ENCODE measurements around the gene TERB1.

- TF ChIP-seq, protein P1, sequence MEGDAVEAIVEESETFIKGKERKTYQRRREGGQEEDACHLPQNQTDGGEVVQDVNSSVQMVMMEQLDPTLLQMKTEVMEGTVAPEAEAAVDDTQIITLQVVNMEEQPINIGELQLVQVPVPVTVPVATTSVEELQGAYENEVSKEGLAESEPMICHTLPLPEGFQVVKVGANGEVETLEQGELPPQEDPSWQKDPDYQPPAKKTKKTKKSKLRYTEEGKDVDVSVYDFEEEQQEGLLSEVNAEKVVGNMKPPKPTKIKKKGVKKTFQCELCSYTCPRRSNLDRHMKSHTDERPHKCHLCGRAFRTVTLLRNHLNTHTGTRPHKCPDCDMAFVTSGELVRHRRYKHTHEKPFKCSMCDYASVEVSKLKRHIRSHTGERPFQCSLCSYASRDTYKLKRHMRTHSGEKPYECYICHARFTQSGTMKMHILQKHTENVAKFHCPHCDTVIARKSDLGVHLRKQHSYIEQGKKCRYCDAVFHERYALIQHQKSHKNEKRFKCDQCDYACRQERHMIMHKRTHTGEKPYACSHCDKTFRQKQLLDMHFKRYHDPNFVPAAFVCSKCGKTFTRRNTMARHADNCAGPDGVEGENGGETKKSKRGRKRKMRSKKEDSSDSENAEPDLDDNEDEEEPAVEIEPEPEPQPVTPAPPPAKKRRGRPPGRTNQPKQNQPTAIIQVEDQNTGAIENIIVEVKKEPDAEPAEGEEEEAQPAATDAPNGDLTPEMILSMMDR (tag by site-specific recombination; IDR thresholded peaks at IDR 0.05) = no peak
- TF ChIP-seq REST (tag by site-specific recombination; IDR thresholded peaks at IDR 0.05) = no peak
- TF ChIP-seq ZNF600 (tag by site-specific recombination; IDR thresholded peaks at IDR 0.05) = no peak
- TF ChIP-seq, protein P2, sequence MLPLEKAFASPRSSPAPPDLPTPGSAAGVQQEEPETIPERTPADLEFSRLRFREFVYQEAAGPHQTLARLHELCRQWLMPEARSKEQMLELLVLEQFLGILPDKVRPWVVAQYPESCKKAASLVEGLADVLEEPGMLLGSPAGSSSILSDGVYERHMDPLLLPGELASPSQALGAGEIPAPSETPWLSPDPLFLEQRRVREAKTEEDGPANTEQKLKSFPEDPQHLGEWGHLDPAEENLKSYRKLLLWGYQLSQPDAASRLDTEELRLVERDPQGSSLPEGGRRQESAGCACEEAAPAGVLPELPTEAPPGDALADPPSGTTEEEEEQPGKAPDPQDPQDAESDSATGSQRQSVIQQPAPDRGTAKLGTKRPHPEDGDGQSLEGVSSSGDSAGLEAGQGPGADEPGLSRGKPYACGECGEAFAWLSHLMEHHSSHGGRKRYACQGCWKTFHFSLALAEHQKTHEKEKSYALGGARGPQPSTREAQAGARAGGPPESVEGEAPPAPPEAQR (tag by site-specific recombination; IDR thresholded peaks at IDR 0.05) = no peak
- no peak for TF ChIP-seq ZNF350 (tag by site-specific recombination; IDR thresholded peaks at IDR 0.05)
- TF ChIP-seq ZNF426 (tag by site-specific recombination; IDR thresholded peaks at IDR 0.05) = no peak
- no peak for TF ChIP-seq ZNF558 (tag by site-specific recombination; IDR thresholded peaks at IDR 0.05)
- no peak for TF ChIP-seq ZNF837 (tag by site-specific recombination; IDR thresholded peaks at IDR 0.05)
- TF ChIP-seq YY1 (tag by site-specific recombination; IDR thresholded peaks at IDR 0.05) = no peak
- no peak for TF ChIP-seq SP2 (tag by site-specific recombination; IDR thresholded peaks at IDR 0.05)
- TF ChIP-seq, protein P3, sequence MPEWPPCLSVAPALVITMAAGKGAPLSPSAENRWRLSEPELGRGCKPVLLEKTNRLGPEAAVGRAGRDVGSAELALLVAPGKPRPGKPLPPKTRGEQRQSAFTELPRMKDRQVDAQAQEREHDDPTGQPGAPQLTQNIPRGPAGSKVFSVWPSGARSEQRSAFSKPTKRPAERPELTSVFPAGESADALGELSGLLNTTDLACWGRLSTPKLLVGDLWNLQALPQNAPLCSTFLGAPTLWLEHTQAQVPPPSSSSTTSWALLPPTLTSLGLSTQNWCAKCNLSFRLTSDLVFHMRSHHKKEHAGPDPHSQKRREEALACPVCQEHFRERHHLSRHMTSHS (tag by site-specific recombination; IDR thresholded peaks at IDR 0.05) = no peak
- TF ChIP-seq ZSCAN4 (tag by site-specific recombination; IDR thresholded peaks at IDR 0.05) = no peak
- TF ChIP-seq ZNF10 (tag by site-specific recombination; IDR thresholded peaks at IDR 0.05) = no peak
- TF ChIP-seq, protein P4, sequence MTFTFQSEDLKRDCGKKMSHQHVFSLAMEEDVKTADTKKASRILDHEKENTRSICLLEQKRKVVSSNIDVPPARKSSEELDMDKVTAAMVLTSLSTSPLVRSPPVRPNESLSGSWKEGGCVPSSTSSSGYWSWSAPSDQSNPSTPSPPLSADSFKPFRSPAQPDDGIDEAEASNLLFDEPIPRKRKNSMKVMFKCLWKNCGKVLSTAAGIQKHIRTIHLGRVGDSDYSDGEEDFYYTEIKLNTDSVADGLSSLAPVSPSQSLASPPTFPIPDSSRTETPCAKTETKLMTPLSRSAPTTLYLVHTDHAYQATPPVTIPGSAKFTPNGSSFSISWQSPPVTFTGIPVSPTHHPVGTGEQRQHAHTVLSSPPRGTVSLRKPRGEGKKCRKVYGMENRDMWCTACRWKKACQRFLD (tag by site-specific recombination; IDR thresholded peaks at IDR 0.05) = no peak
These were observed 70.3 kb downstream of the TERB1 start for GRCh38 chr16:66731101-66731500.

All from HEK293 (cell line).